Lower leg skin (tissue), 3 donors: Measurements from ENCODE around the gene CHP2.

Experiments
- POLR2A ChIP-seq, 2 donors: fragments of 450-650 bp; IDR thresholded peaks; one replicate each; pipeline ENCODE4 v1.6.1; 2016 to 2017; ENCODE audit warnings: antibody characterized with exemption in 2 of 2, mild to moderate bottlenecking in 1 of 2, moderate library complexity in 1 of 2
- TF ChIP-seq, protein P1 (sequence below), 3 donors: fragments of 450-650 bp; IDR thresholded peaks; one replicate each; pipeline ENCODE4 v1.5.1; 2016; ENCODE audit warnings: antibody characterized with exemption in 3 of 3, mild to moderate bottlenecking in 3 of 3, moderate library complexity in 2 of 3

DNA sequence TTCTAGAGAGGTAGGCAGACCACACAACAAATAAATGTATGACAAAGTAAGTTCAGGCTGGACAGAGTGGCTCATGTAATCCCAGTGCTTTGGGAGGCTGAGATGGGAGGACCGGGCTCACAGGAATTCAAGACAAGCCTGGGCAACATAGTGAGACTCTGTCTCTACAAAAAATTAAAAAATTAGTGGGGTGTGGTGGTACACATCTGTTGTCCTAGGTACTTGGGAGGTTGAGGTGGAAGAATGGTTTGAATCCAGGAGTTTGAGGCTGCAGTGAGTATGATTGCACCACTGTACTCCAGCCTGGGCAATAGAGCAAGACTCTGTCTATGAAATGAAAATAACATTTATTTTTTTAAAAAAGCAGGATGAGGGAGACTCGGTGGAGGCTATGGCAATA lies 18.5 kb downstream of the CHP2 start:
- TF ChIP-seq, protein P1, sequence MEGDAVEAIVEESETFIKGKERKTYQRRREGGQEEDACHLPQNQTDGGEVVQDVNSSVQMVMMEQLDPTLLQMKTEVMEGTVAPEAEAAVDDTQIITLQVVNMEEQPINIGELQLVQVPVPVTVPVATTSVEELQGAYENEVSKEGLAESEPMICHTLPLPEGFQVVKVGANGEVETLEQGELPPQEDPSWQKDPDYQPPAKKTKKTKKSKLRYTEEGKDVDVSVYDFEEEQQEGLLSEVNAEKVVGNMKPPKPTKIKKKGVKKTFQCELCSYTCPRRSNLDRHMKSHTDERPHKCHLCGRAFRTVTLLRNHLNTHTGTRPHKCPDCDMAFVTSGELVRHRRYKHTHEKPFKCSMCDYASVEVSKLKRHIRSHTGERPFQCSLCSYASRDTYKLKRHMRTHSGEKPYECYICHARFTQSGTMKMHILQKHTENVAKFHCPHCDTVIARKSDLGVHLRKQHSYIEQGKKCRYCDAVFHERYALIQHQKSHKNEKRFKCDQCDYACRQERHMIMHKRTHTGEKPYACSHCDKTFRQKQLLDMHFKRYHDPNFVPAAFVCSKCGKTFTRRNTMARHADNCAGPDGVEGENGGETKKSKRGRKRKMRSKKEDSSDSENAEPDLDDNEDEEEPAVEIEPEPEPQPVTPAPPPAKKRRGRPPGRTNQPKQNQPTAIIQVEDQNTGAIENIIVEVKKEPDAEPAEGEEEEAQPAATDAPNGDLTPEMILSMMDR (IDR thresholded peaks at IDR 0.05): no peak
- TF ChIP-seq POLR2A (IDR thresholded peaks at IDR 0.05): no peak
